ENCODE results near the gene MKLN1.

Gene MKLN1

DNA sequence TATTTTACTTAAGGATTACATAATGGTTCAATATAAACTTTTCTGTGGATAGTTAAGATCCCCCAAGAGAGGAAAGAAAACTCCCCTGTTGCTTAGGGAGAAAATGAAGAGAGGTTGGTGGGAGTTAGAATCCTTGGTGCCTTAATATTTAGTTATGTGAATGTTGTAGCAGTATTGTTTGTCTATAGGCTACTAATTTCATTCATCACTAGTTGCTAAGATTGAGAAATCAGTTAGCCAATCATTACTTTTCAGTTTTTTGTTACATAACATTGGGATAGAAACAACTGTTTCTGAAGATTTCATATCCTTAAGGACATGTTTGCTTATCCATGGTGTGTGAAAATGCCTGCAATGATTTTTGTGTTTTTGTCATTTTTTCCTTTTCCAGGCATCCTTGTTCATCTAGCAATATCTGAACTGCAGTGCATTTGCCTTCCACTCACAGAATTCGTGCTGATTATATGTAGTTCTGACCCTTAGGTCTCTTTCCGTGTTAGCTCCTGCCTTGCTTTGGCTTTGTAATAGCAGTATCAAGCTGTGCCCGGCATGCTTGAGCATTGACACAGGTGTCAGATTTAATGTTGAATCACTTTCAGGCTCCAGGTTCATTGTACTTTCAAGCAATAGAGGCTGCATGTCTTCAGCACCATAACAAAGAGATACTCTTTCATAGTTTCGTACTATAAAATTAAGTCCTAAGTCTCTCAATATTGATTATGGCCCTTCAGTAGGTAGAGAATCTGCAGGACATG is 143.8 kb downstream of the MKLN1 start:
- DNase-seq, result no peak

DNA sequence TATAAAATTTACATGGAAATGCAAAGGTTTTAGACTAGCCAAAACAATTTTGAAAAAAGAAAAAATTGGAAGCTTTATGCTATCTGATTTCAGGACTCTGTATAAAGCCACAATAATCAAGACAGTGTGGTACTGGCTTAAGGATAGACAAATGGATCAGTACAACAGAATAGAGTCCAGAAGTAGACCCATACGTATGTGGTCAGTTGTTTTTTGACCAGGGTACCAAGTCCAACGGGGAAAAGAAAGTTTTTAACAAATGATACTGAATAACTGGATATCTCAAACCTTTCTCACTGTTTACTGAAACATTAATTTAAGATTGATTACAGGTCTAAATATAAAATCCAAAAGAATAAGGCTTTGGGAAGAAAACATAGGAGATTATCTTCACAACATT is 149.1 kb downstream of the MKLN1 start:
- DNase-seq, result no peak

DNA sequence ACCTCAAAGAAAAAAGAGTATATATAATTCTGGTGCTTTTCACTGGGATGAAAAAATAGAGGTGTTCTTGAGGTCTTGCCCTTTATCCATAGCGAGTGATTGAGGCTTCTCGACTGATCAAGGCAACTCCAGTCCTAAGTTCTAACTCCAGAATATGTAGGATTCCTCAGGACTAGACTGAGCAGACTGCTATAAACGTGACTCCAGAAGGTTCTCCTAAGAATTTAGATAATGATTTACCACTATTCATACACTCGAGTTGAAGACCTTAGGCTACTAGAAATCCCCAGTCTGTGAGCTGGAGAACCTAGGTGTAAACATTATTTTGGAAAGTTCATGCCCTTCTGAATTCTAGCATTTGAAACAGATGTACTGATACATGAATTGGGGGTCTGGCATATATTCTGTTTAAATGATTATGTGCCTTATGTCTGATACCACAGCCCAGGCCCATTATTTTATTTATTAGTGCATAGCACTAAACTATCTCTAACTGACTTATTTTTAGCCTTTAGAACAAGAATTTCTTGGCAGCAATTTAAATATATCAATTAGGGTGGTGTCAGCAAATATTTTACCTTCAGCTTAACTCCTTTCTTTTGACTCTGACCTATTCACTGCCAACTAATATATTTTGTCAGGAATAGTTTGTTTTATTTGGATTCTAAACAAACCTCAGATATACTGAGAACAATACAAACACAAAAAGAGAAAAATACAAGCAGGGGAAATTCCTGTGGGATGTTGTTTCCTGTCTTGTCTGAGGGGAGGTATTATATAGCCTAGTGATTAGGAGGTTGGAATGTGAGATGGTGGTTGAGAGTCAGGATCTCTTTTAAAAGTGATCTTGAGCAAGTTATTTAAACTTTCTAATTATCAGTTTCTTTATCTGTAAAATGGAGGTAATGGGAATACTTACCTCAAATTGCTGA is 153.0 kb downstream of the MKLN1 start:
- DNase-seq, result no peak

DNA sequence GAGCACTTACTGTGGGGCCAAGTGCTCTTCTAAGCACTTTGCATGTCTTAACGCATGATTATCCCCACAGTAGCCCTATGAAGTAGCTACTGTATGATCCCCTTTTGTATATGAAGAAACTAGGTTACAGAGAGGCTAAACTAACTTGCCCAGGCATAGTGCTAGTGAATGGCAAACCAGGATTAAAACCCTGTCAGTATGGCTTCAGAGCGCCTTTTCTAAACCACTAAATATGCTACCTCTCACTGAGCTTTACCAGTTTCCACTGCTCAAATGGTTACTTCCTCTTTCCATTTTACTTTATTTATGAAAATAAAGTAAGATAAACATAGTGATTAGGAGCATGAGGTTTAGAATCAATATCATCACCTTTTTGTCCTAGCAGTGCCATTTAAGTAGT is 155.1 kb downstream of the MKLN1 start:
- no peak for DNase-seq

DNA sequence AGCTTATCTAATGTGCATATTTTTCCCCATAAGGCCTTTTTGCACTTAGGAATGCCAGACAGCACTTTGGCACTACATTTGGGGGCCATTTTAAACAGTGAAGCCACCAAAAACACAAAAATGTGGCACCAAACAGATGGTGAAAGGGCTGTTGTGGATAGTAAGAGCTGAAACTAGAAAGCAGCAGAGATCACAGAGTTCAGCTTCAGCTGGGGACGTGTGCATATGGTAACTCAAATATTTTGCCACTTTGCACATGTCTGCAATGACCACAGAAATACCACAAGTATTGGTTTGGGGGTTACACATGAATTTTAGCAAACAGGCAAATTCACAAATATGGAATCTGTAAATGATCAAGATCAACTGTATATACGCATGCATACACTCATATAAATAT is 155.9 kb downstream of the MKLN1 start:
- no peak for DNase-seq

DNA sequence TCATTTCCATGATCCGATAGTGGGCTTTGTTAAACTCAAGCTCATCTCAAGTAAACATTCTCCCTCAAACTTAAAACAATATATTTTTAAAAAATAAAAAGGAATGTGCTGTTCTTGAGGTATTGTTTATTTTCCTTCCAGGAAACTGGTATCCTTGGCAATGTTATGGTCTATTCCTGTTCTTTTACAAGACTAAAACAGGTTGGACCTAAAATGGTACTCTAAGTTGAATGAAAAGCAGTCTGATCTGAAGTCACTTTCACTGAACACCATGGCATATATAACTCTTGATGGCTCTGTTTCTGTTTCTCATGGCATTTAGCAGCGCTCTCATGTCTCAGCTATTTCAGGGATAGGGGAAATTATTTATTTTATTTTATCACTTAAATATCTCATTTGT is 158.7 kb downstream of the MKLN1 start:
- DNase-seq, result no peak

DNA sequence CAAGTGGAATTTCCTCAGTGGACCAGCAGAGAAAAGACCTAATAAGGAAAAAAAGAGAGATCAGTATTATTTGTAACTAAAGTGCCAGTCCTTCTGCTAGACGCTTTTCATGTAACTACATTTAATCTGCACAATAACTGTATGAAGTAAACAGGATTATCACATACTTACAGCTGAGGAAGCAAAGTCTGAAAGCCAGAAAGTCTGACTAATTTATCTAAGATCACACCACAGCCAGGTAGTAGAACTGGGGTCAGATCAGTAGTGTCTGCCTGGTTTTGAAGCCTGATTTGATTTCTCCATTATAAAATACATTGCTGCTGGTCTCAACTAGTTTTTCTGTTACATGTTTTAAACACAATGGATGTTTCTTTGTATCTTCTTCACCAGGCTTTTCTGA is 159.5 kb downstream of the MKLN1 start:
- DNase-seq, result no peak

DNA sequence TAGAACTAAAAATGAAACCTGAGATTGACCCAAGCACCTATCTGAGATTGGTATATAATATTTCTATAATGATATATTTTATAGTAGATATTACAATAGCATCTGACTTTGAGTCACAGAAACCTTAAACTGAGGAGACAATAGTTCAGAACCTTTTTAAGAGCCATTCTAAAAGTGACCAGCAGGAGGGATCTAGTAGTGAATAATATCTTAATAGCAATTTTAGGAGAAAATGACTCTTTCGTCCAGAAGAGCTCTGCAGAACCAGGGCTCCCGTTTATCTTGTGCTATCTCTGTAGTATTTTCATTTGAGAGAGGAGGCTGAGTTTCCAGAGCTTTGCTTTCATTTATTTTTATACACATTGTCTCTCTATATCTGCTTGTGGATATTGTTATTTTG is 160.7 kb downstream of the MKLN1 start:
- DNase-seq, result no peak

DNA sequence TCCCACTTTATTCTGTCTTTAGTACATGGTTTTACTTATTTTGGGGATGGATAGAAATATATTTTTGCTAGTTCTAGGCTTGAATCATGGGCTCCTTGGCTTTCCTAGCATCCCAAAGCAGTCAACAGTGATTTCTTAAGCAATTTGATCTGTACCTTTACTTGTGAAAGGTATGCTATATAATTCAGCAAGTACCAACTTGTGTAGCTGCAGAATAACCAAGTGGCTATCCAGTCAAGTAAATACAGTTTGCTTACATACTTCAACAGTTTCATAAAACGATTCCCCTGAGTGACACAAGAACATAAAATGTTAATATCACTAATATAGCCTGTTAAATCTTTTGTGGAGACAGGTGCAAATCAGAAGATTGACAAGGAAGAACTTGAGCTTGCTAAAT is 161.5 kb downstream of the MKLN1 start:
- no peak for DNase-seq

DNA sequence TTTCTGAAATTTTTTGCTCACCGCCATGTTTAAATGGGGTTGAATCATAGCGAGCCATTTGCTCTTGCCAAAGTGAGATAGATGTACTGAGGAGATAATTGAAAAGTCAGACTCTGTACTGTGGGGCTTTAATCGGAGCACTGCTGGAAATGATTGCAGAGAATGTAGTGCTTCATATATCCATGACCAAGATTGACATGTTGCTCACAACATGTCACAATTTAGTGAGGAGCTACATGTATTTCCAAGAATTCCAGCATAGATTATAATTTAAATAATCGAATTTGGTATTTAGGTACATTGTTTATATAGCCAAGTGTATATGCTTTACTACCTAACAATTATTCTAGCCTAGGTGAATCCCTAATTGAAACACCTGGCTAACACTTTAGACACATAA is 162.2 kb downstream of the MKLN1 start:
- DNase-seq, result no peak

DNA sequence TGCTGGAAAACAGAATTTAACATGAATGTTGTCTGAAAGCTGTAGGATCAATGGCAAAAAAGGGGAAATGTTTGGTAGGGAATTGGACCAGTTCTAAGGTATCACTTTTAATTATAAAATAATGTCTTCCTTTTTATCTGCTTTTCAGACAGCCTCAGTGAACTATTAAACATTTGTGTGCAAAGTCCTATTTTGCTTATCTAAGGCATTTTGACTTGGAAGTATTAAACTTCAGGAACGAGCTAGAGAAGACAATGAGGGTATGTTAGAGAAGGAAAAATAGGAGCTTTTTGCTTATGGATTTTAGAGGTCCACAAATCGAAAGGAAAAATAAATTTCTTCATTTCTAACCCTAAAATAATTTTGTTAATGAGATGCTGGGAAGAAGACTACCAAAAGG is 165.4 kb downstream of the MKLN1 start:
- DNase-seq, result no peak

DNA sequence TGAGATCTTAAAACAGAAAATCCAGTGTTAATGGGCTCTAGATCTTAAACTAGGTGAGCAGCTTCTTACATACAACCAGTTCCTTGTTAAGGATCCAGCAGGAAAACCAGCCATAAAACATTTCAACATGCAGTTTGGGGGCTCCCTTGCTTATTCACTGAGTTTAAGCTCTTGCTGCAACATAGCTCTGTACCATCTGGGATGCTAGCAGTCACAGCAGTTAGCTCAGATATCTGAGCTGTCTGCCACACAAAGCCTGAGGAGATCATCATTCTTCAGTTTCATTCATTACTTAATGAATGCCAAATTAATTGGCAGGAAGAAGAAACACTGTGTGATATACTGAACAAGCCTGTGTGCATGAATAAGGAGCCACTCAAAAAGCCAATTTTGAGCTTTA is 165.9 kb downstream of the MKLN1 start:
- DNase-seq, result no peak

DNA sequence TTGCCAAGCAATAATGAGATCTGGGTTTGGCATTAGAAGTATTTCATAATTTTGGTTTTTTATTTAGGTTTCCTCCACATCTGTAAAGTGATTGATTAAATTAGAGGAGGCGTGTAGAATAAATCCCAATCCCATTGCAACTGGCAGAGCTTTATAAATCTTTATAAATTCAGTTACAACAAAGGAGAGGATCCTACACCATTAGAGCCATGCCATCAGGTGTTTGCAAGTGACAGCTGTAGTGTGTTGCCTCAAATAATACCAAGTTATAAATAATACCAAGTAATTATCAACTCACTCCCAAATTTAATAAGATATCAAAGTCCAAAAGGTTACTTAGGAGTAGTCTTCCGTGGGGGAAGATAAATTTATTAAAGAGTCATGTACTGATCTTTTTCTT is 166.5 kb downstream of the MKLN1 start:
- DNase-seq, result no peak

DNA sequence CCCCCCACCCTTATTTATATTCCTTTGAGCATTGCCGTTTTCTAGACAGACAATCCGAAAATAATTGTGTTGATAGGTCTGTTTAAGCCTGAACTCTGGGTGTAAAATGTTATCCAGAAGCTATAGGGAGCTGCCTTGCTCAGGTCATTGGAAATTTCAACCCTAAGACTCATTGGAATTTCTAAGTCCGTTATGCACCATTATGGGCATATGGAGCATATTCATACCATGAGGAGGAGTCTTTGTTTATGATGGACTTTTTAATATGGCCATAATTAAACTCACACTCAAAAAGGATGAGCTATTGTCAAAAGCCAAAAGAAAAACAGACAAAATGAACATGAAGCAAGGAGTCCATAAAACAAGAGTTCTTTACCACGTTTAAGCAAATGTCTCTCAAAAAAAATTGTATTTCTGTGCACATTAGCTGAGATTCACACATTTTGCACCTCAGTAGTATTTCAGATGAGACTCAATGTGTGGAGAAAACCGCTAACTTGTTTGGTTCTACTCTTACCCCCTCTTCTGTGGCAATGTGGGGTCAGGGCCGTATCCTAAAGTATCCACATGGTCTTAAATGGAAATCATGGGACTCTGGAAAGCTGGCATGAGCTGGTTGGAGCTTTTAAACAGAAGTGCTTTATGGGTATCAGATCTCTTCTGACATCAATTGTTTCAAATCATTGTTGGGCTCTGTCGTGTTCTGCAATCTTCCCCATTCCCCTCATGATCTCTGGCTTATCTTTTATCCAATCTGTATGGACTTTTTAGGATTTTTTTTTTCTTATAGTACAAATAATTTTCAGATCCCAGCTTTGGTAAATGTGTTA is 168.2 kb downstream of the MKLN1 start:
- DNase-seq, result no peak

DNA sequence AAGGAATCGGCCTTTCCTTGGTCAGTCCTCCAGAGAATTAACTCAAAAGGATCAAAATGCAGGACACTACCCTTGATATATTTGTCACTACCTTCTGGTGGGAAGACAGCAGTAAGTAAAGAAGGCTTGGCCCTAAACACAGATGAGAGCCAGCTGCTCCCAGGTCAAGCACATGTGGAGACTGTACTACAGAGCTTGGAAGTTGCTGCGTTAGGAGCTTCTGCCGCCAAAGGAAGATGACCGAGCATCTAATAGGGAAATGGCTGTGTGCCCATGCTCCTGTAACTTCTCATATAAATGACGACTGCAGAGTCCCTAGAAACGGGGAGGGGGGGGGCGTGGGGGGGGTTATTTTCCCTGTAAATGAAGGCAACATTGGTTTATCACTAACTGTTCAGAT is 169.8 kb downstream of the MKLN1 start:
- DNase-seq, result no peak

DNA sequence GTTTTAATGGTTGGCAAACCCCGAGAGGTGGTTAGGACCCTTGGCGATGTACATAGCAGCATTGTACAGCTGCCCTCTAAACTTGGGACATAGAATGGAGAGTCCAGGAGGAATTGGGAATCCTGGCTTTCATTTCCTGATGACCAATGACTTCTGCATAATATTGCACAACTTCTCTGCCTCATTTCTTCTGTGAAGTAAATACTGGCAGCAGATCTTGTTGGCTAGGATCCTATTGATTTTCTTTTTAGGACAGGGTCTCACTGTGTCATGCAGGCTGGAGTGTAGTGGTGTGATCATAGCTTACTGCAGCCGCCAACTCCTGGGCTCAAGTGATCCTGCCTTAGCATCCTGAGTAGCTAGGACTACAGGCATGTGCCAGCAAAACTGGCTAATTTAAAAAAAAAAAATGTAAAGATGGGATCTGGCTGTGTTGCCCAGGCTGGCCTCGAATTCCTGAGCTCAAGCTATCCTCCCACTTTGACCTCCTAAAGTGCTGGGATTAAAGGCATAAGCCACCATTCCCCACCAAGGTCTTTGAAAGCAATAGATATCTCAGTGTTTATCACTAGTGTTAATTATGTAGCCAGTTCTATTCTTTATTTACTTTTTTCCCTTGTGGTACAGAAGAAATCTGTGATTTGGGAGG is 170.7 kb downstream of the MKLN1 start:
- no peak for DNase-seq

DNA sequence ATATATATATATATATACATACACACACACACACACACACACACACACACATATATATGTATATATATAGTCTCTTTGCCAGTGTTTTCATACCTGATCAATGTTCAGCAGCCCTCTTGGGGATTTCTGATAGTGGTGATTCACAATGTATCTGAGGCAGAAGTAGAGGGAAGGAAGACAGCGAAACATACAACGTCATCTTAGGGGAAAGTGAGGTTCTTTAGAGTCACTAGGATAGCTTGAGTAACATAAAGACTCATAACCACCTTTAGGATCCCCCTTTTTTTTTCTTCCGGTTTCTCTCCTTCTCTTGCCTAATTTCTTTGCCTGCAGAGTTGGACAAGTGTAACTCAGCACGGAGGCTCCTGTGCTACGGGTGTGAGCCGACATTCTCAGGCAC is 172.1 kb downstream of the MKLN1 start:
- no peak for DNase-seq

DNA sequence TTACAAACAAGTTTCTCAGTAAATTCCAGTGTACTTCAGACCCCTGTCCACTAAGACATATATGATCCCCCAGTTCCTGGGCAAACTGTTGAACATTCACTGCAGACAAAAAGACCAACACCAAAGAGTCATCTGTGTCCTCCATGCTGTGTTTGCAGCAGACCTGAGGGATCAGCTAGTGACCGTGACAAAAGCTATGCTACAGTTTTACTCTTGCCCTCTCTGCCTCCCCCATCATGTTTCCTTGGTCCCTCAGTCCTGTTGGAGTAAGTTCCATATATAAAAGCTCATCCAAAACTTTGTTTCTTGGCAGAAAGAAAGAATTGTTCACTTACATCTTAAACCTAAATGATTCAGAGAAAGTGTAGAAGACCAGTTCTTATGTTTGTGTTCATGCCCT is 172.7 kb downstream of the MKLN1 start:
- DNase-seq, result no peak

DNA sequence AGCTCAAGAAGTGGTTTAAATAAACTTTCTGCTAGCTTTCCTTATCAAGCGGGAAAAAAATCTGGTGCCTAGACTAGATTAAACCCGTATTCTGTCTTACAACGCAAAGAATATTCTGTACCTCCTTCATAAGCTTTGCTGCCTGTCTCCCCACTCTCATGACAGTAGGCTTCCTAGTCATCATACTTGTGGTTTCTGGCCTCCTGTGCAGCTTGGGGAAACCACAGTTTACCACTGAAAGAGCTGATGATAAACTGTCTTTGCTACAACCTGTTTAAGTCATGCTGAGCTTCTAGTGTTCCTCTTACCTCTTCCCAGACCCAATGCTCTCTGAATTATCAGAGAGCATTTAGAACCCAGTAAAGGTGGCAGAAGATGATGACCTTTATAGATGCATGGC is 173.7 kb downstream of the MKLN1 start:
- DNase-seq, result peak; percentile 23

DNA sequence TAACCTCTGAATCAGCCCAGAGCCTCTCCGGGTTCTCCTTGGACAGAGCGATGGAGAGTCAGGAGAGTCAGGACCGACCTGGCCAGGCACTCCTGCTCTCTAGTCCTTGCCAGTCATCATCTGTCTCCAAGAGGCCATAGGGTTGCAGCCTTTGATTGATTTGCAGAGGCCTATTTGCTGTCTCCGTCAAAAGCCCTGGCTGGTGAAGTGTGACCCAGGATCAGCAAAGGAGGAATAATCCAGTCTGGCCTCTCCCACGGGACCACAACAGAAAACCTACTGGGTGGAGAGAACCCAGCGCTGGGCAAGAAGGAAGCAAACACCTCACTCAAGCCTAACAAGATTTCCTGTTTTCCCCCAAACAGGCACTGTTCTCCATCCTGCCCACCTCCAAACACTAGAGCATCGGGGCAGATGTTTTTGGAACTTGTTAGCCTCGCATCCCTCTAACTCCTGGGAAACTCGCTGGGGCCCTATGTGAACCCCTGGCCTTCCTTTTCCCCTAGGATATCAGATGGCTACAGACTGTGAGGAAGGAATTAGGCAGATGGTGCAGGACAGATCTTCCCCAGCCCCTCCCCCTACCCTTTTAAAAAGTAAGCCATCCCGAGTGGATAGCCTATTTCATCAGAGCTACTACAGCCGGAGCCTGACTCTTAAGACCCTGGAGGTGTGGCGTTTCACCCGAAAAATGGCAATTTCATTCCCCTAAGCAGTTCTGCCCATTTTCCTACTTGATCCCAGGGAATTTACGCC is 174.4 kb downstream of the MKLN1 start:
- DNase-seq, result no peak

DNA sequence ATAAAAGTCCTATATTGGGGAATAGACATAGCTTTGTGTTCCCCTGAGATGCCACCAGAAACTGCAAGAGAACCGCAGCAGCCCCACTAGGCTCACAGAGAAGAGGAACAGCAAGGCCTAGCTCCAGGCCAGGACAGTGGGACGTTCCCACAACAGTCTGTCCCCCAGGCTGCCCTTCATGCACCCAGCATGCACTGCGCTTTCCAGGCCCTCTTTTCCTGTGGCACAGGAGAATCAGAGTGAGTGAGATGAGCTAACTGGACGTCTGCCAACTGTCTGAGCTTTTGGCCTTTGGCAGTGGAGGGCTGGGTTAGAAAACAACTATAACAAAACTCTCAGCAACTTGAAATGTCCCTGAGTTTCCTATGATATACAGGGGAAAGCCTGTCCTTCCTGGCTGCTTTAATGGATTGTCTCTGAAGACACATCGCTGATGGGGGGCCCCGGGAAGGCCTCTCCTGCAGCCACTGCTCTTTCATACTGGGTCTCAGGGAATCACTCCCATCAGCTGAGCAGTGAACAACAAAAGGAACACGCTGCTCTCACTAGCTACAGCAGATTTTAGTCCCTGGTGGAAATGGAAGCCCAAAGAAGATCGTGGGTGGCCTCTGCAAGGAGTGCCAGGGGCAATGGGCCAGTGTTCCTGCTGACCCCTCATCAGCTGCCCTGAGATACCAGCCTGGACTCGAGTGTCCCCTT is 175.3 kb downstream of the MKLN1 start:
- DNase-seq, result no peak

DNA sequence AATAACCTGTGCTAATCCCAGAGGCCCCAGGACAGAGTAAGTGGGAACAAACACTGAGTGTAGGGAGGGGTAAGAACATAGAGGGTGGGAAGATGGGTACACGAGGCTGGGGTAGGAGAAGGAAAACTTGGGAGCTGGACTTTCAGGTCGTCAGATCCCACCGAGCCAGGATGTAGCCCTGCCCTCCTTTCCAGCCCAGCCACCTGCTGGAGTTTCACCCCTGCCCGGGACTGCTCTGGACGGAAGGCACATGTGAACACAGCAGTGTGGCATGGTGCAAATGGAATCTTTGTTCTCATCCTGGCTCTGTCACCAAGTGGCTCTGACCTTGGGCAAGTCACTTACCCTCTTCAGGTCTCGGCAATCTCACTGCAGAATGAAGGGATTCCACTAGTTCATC is 176.0 kb downstream of the MKLN1 start:
- no peak for DNase-seq

Measured in activated T-cell treated with anti-CD3 and anti-CD28 coated beads for 4 hours (primary cell).